Chondrocyte (in vitro differentiated cells): ENCODE results near the gene KLHL30. TPM values are rescaled to one million over a fixed set of nuclear protein-coding genes. Genes with fewer than 3 reads are reported as not detected.
A peak's percentile ranks its signal among the peaks of the same experiment; 100 is the strongest.

ENCODE experiments used
- DNase-seq: peaks from one replicate; pipeline ENCODE4 v3.0.0; 2021; ENCODE audit warnings: mixed read lengths, low spot score
- H3K27ac Mint-ChIP-seq: one replicate; pipeline ENCODE4 v1.8.0; 2021; ENCODE audit warnings: mild to moderate bottlenecking, moderate library complexity, mixed read lengths; ENCODE audit not compliant: unreplicated experiment
- H3K27me3 Mint-ChIP-seq: 2 replicates; pipeline ENCODE4 v1.8.0; 2021; ENCODE audit warnings: low read depth, mixed read lengths
- H3K36me3 Mint-ChIP-seq: 2 replicates; pipeline ENCODE4 v1.8.0; 2021; ENCODE audit warnings: low read depth, mixed read lengths
- H3K4me1 Mint-ChIP-seq: 2 replicates; pipeline ENCODE4 v1.8.0; 2021; ENCODE audit warnings: low read depth, mild to moderate bottlenecking, mixed read lengths
- H3K4me3 Mint-ChIP-seq: one replicate; pipeline ENCODE4 v1.8.0; 2021; ENCODE audit warnings: mild to moderate bottlenecking, moderate library complexity, mixed read lengths; ENCODE audit not compliant: unreplicated experiment
- H3K9me3 Mint-ChIP-seq: 2 replicates; pipeline ENCODE4 v1.8.0; 2021; ENCODE audit warnings: low read depth, mixed read lengths
- total RNA-seq: library from RNA; stranded (reverse); gene quantifications from 3 replicates; pipeline ENCODE4 v1.2.1, GENCODE V29; 2021
- TF ChIP-seq, protein P1 (sequence below): fragments of 200-600 bp; sonication (generic); IDR thresholded peaks from 2 replicates; pipeline ENCODE4 v1.5.0; 2021; ENCODE audit warnings: antibody characterized with exemption, mild to moderate bottlenecking, moderate library complexity

KLHL30 gene
- total RNA-seq, 1 donor from 2014 or later = 25.6 TPM

DNA sequence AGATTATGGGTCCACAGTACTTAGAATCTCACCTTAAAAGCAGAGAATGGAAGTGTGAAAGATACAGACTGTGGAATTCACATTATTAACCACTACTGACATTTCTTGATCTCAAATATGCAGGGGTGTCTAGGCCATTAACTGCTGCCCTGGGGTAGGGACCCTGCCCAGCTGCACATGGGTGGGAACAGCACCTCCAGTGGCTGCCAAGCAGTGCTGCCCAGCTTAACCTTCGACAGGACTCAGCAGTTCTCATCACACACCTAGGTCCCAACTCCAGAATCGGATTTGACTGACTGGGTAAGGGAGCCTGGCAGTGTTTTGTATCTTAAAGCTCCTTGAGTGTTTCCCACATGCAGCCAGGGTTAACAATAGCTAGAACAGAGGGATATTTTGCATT, 35.2 kb downstream of the KLHL30 start:
- Mint-ChIP-seq H3K9me3 (no peaks in the 10 kb centered on the region), H3K27me3 (no peaks in the 10 kb centered on the region), H3K27ac (peak overlapping the region; percentile 80), H3K4me1 (peaks cover 40% of the 10 kb centered on the region), H3K36me3 (peaks cover 30% of the 10 kb centered on the region), H3K4me3 (no peak overlapping the region)
- TF ChIP-seq, protein P1, sequence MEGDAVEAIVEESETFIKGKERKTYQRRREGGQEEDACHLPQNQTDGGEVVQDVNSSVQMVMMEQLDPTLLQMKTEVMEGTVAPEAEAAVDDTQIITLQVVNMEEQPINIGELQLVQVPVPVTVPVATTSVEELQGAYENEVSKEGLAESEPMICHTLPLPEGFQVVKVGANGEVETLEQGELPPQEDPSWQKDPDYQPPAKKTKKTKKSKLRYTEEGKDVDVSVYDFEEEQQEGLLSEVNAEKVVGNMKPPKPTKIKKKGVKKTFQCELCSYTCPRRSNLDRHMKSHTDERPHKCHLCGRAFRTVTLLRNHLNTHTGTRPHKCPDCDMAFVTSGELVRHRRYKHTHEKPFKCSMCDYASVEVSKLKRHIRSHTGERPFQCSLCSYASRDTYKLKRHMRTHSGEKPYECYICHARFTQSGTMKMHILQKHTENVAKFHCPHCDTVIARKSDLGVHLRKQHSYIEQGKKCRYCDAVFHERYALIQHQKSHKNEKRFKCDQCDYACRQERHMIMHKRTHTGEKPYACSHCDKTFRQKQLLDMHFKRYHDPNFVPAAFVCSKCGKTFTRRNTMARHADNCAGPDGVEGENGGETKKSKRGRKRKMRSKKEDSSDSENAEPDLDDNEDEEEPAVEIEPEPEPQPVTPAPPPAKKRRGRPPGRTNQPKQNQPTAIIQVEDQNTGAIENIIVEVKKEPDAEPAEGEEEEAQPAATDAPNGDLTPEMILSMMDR = peak; percentile 50
- DNase-seq = no peak

DNA sequence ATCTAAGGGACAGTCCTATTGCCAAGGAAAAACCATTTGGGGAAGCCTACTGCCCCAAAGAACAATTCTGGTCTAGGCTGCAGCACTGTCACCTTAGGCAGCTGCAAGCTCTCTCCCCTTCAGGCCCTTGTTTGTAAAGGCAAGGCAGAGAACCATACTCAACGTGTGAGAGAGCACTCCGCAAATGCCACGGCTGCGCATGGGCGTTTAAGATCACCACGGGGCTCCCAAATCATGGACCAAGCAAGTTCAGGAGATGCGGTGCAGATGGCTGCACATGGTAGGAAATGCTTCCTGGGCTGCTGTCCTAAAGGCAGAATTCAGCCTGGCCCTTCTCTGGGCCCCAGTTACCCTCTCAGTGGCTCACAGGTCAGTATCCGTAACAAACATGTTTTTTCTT, 35.8 kb downstream of the KLHL30 start:
- Mint-ChIP-seq H3K36me3 (peaks cover 35% of the 10 kb centered on the region), H3K27ac (no peak overlapping the region), H3K9me3 (no peaks in the 10 kb centered on the region), H3K27me3 (no peaks in the 10 kb centered on the region), H3K4me3 (no peak overlapping the region), H3K4me1 (peaks cover 35% of the 10 kb centered on the region)
- no peak for DNase-seq
- TF ChIP-seq, protein P1 = no peak

DNA sequence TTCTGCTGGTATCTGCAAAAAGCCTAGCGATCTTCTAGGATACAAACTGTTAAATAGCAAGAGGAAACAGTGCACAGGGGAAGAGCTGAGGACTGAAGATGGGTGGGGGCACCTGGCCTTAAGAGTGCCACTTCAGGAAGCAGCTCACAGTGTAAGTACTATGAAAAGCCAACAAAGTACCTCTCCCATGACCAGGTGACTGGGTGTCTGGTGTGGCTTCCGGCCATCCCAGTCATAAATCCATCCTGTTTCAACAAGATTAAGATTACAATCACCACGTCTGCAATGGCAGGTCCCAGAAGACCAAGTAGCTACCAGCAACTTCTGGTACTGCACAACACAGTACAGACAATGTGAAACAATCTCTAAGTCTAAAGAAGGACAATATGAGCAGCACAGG, 36.2 kb downstream of the KLHL30 start:
- no peaks in the 10 kb centered on the region for H3K27me3 Mint-ChIP-seq
- no peak for DNase-seq
- no peak overlapping the region for H3K27ac Mint-ChIP-seq
- H3K4me3 Mint-ChIP-seq = no peak overlapping the region
- TF ChIP-seq, protein P1 = no peak
- H3K36me3 Mint-ChIP-seq = peaks cover 37% of the 10 kb centered on the region
- H3K4me1 Mint-ChIP-seq = peaks cover 30% of the 10 kb centered on the region
- no peaks in the 10 kb centered on the region for H3K9me3 Mint-ChIP-seq

DNA sequence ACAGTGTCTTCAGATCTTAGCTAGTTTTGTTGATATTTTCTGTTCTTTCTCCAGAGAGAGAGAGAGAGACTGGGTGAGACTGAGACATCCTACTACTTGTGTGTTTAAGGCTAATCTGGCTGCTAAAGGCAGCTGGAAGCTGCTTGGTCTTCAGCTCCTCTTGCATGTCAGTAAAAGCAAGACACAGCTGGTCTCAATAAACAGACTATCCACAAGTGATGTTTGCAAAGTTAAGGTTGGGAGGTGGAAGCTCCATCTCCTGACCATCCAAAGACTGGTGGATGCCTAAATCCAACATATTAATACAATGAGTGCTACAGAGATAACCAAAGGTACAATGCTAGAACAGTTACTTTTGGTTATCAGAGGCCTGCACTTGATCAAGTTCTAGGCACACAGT, 38.1 kb downstream of the KLHL30 start:
- no peak for DNase-seq
- Mint-ChIP-seq H3K4me1 (peaks cover 14% of the 10 kb centered on the region), H3K27ac (no peak overlapping the region), H3K9me3 (no peaks in the 10 kb centered on the region), H3K4me3 (no peak overlapping the region), H3K27me3 (no peaks in the 10 kb centered on the region), H3K36me3 (peaks cover 44% of the 10 kb centered on the region)
- TF ChIP-seq, protein P1 = no peak

DNA sequence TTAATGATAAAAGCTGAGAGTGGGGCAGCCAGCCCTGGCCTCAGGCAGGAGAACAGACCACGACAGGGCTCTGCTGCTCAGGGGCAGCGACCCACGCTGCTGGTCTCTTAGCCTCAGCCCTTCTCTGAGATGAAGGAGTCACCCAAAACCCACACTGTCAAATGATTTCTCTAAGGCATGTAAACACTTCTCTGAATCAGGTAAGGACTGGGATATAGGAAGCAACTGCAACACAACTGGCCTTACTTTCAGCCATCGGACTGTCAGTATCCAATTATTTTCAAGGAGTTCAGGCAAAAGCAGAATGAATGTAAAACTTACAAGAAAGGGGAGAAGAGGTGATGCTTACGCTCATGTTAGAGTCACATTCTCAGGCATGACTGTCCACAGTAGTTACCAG, 42.1 kb downstream of the KLHL30 start:
- DNase-seq = no peak
- peaks cover 57% of the 10 kb centered on the region for H3K36me3 Mint-ChIP-seq
- no peaks in the 10 kb centered on the region for H3K9me3 Mint-ChIP-seq
- TF ChIP-seq, protein P1 = no peak
- no peaks in the 10 kb centered on the region for H3K27me3 Mint-ChIP-seq
- no peak overlapping the region for H3K27ac Mint-ChIP-seq
- H3K4me1 Mint-ChIP-seq = peaks cover 12% of the 10 kb centered on the region
- no peak overlapping the region for H3K4me3 Mint-ChIP-seq
